Measurements from ENCODE around the gene FCER2.
A peak's percentile ranks its signal among the peaks of the same experiment; 100 is the strongest.

FCER2 gene

GRCh38 chr19:7687177-7687576, 14.8 kb downstream of the FCER2 start:
- TF ChIP-seq CTCF (conservative IDR thresholded peaks at IDR 0.05; ENCODE audit: low read depth, low read length), result no peak
- no peaks in the 10 kb centered on the region for H3K36me3 ChIP-seq (ENCODE audit: insufficient read depth)

GRCh38 chr19:7685546-7686445, 16.1 kb downstream of the FCER2 start:
- Histone ChIP-seq H3K9ac (no peak overlapping the region), H4K20me1 (ENCODE audit: insufficient read depth) (no peaks in the 10 kb centered on the region), H3K4me2 (no peak overlapping the region), H3K79me2 (ENCODE audit: insufficient read depth, low read depth) (no peaks in the 10 kb centered on the region), H2AFZ (ENCODE audit: low read depth) (no peak overlapping the region), H3K4me1 (ENCODE audit: low read depth, poor library complexity, severe bottlenecking) (no peaks in the 10 kb centered on the region), H3K36me3 (ENCODE audit: insufficient read depth) (no peaks in the 10 kb centered on the region), H3K27ac (no peak overlapping the region), H3K27me3 (ENCODE audit: insufficient read depth, low read depth) (no peaks in the 10 kb centered on the region), H3K4me3 (IDR thresholded peaks at IDR 0.05; ENCODE audit: insufficient read depth, low read depth, low read length) (no peak overlapping the region)
- no peak for TF ChIP-seq CTCF (conservative IDR thresholded peaks at IDR 0.05; ENCODE audit: low read depth, low read length)

More at GRCh38 chr19:7687177-7687576, 14.8 kb downstream of the FCER2 start:
- Histone ChIP-seq H4K20me1 (ENCODE audit: insufficient read depth) (no peaks in the 10 kb centered on the region), H3K27ac (no peak overlapping the region), H3K4me3 (IDR thresholded peaks at IDR 0.05; ENCODE audit: insufficient read depth, low read depth, low read length) (no peak overlapping the region), H3K27me3 (ENCODE audit: insufficient read depth, low read depth) (peaks cover 4% of the 10 kb centered on the region; the same call in 1 of the 2 replicates), H3K79me2 (ENCODE audit: insufficient read depth, low read depth) (no peaks in the 10 kb centered on the region), H3K4me2 (no peak overlapping the region), H2AFZ (ENCODE audit: low read depth) (no peak overlapping the region), H3K4me1 (ENCODE audit: low read depth, poor library complexity, severe bottlenecking) (no peaks in the 10 kb centered on the region), H3K9ac (no peak overlapping the region)

- no peak for TF ChIP-seq CTCF (conservative IDR thresholded peaks at IDR 0.05; ENCODE audit: low read depth, low read length)
- H3K4me2 ChIP-seq, result no peak overlapping the region
- no peak overlapping the region for H2AFZ ChIP-seq (ENCODE audit: low read depth)
- H3K4me3 ChIP-seq (IDR thresholded peaks at IDR 0.05; ENCODE audit: insufficient read depth, low read depth, low read length), result no peak overlapping the region
- no peaks in the 10 kb centered on the region for H4K20me1 ChIP-seq (ENCODE audit: insufficient read depth)
- H3K27me3 ChIP-seq (ENCODE audit: insufficient read depth, low read depth), result peaks cover 12% of the 10 kb centered on the region
- H3K79me2 ChIP-seq (ENCODE audit: insufficient read depth, low read depth), result no peaks in the 10 kb centered on the region
- H3K9ac ChIP-seq, result no peak overlapping the region
- no peaks in the 10 kb centered on the region for H3K36me3 ChIP-seq (ENCODE audit: insufficient read depth)
- H3K4me1 ChIP-seq (ENCODE audit: low read depth, poor library complexity, severe bottlenecking), result no peaks in the 10 kb centered on the region
- H3K27ac ChIP-seq, result no peak overlapping the region
Observed at GRCh38 chr19:7682175-7682855, 19.6 kb downstream of the FCER2 start.

GRCh38 chr19:7681340-7682174, 20.4 kb downstream of the FCER2 start:
- no peaks in the 10 kb centered on the region for H3K4me1 ChIP-seq (ENCODE audit: low read depth, poor library complexity, severe bottlenecking)
- no peak for TF ChIP-seq CTCF (conservative IDR thresholded peaks at IDR 0.05; ENCODE audit: low read depth, low read length)
- peak overlapping the region; percentile 78 for H3K4me2 ChIP-seq
- H4K20me1 ChIP-seq (ENCODE audit: insufficient read depth), result no peaks in the 10 kb centered on the region
- peak overlapping the region; percentile 93; the same call in 1 of the 2 replicates for H2AFZ ChIP-seq (ENCODE audit: low read depth)
- no peak overlapping the region for H3K27ac ChIP-seq
- H3K27me3 ChIP-seq (ENCODE audit: insufficient read depth, low read depth), result peaks cover 19% of the 10 kb centered on the region
- H3K9ac ChIP-seq, result peak overlapping the region; percentile 70; the same call in 1 of the 2 replicates
- H3K36me3 ChIP-seq (ENCODE audit: insufficient read depth), result no peaks in the 10 kb centered on the region
- H3K4me3 ChIP-seq (IDR thresholded peaks at IDR 0.05; ENCODE audit: insufficient read depth, low read depth, low read length), result no peak overlapping the region
- H3K79me2 ChIP-seq (ENCODE audit: insufficient read depth, low read depth), result no peaks in the 10 kb centered on the region

Measured in KMS-11 (cell line).